HepG2 (cell line): ENCODE measurements around the gene ICE2. TPM values are rescaled to one million over a fixed set of nuclear protein-coding genes. Genes with fewer than 3 reads are reported as not detected.

Source experiments
- ATAC-seq: fragments of 200-7000 bp; cut with Tn5 transposase; 3 replicates; pipeline ENCODE4 v1.9.1; 2020; ENCODE audit warnings: mild to moderate bottlenecking, moderate library complexity
- BruUV-seq: library from RNA; stranded (reverse); fragments of 400-500 nt; replicated peaks from 2 replicates; lab custom pipeline; 2021; lab: Mats Ljungman, UMichigan
- CTCF ChIA-PET: fragments of 300-600 bp; formaldehyde crosslinking; extraction: SDS; loops from one replicate; lab custom pipeline; 2021; ENCODE audit warnings: low total read pairs, inconsistent platforms, low intra/inter-chr PET ratio; lab: Yijun Ruan, JAX
- POLR2A ChIA-PET: fragments of 350-600 bp; sonication (Branson Sonifier 250); formaldehyde crosslinking; loops from one replicate; lab custom pipeline; 2020; ENCODE audit warnings: antibody characterized with exemption, inconsistent platforms; lab: Yijun Ruan, JAX
- DNase-seq: peaks from one replicate; pipeline ENCODE4 v3.0.0-alpha.2; 2015; ENCODE audit warnings: low spot score
- FAIRE-seq: peaks from 3 replicates; lab custom pipeline; 2011; peaks lifted over from hg19 to GRCh38; lab: Jason Lieb, UNC
- H2AFZ ChIP-seq: one replicate; pipeline ENCODE4 v1.6.1; 2011; ENCODE audit warnings: low read length, inconsistent platforms
- H3K27ac ChIP-seq: fragments of 300-600 bp; 3 replicates; pipeline ENCODE4 v1.8.0; 2011; ENCODE audit warnings: mixed run types, mild to moderate bottlenecking, mixed read lengths, low read length, inconsistent platforms; ENCODE audit not compliant: insufficient read depth; ENCODE audit errors: extremely low read length
- H3K27me3 ChIP-seq, 2 experiments: fragments of 200-600 bp in 1 of 2; 2 replicates in 1 of 2; 3 replicates in 1 of 2; pipeline versions ENCODE4 v1.6.0 to v1.8.0; 2011; ENCODE audit warnings: low read length in 2 of 2, mild to moderate bottlenecking in 2 of 2, moderate library complexity in 2 of 2, inconsistent platforms in 1 of 2; ENCODE audit not compliant: insufficient read depth in 2 of 2, control insufficient read depth in 1 of 2
- H3K36me3 ChIP-seq, 2 experiments: fragments of 200-600 bp in 1 of 2; replicated peaks in 1 of 2; 2 replicates in 1 of 2; 3 replicates in 1 of 2; pipeline versions ENCODE4 v1.5.1 to v1.8.0; 2011; ENCODE audit warnings: low read length in 2 of 2, inconsistent platforms in 1 of 2; ENCODE audit not compliant: insufficient read depth in 2 of 2, control insufficient read depth in 1 of 2
- H3K4me1 ChIP-seq: 2 replicates; pipeline ENCODE4 v1.5.1; 2012; ENCODE audit warnings: low read length, inconsistent platforms; ENCODE audit not compliant: insufficient read depth
- H3K4me2 ChIP-seq: 2 replicates; pipeline ENCODE4 v1.6.0; 2011; ENCODE audit warnings: low read depth, low read length, inconsistent platforms
- H3K4me3 ChIP-seq, 3 experiments: fragments of 200-600 bp in 1 of 3; sonication (generic), shearing (Covaris generic) in 1 of 3; replicated peaks in 1 of 3; 2 replicates each; pipeline ENCODE4 v1.5.1; 2011 to 2016; ENCODE audit warnings: low read length in 3 of 3, inconsistent platforms in 2 of 3, low read depth in 2 of 3, mild to moderate bottlenecking in 2 of 3, control low read depth in 1 of 3, mixed read lengths in 1 of 3; ENCODE audit not compliant: insufficient read depth in 1 of 3
- H3K79me2 ChIP-seq: one replicate; pipeline ENCODE4 v1.6.1; 2011; ENCODE audit warnings: low read length, inconsistent platforms; ENCODE audit not compliant: insufficient read depth
- H3K9ac ChIP-seq: 2 replicates; pipeline ENCODE4 v1.6.0; 2011; ENCODE audit warnings: mild to moderate bottlenecking, low read depth, low read length, inconsistent platforms; ENCODE audit not compliant: insufficient read depth
- H3K9me3 ChIP-seq: 2 replicates; pipeline ENCODE4 v1.5.1; 2012; ENCODE audit warnings: mild to moderate bottlenecking, low read length
- H4K20me1 ChIP-seq: 2 replicates; pipeline ENCODE4 v1.6.0; 2011; ENCODE audit warnings: inconsistent platforms, mild to moderate bottlenecking, low read length, moderate library complexity; ENCODE audit not compliant: insufficient read depth
- HBP1 ChIP-seq: IDR thresholded peaks from 2 replicates; pipeline ENCODE4 v1.6.1; 2016; ENCODE audit warnings: low read depth, control low read depth
- HNF1A ChIP-seq, 2 experiments: sonication (generic) in 1 of 2; formaldehyde crosslinking in 1 of 2; IDR thresholded peaks; 2 replicates each; pipeline versions ENCODE4 v1.4.0 to v1.6.1; 2016 to 2020; ENCODE audit warnings: borderline replicate concordance in 1 of 2, low read depth in 1 of 2, mild to moderate bottlenecking in 1 of 2, missing genetic modification reagents in 1 of 2
- MXD1 ChIP-seq: sonication (generic); formaldehyde crosslinking; IDR thresholded peaks from 2 replicates; pipeline ENCODE4 v1.4.0; 2020; ENCODE audit warnings: mild to moderate bottlenecking, missing genetic modification reagents
- SATB2 ChIP-seq: sonication (generic); formaldehyde crosslinking; IDR thresholded peaks from 2 replicates; pipeline ENCODE4 v1.5.0; 2020; ENCODE audit warnings: missing genetic modification reagents
- SRSF9 ChIP-seq: fragments of 200-400 bp; formaldehyde crosslinking; IDR thresholded peaks from 2 replicates; pipeline ENCODE4 v1.6.1; 2018; ENCODE audit warnings: borderline replicate concordance, mild to moderate bottlenecking, low read depth, low read length; ENCODE audit not compliant: insufficient read depth, poor library complexity, severe bottlenecking
- UBTF ChIP-seq: sonication (generic); formaldehyde crosslinking; IDR thresholded peaks from 2 replicates; pipeline ENCODE4 v1.4.0; 2020; ENCODE audit warnings: mild to moderate bottlenecking, missing genetic modification reagents
- ZNF510 ChIP-seq: sonication (generic); formaldehyde crosslinking; IDR thresholded peaks from 2 replicates; pipeline ENCODE4 v1.4.0; 2020; ENCODE audit warnings: low read depth, mild to moderate bottlenecking, missing genetic modification reagents
- WGBS: methylation state at CpG from one replicate; pipeline ENCODE4 v1.1.6; 2017; ENCODE audit warnings: low lambda C conversion rate; 5-methylcytosine and 5-hydroxymethylcytosine counted together
- in situ Hi-C: cut with HindIII; loops from 2 replicates; pipeline ENCODE4 v1.10.0; 2017; ENCODE audit warnings: low pct_unique_long_range_greater_than_20kb; ENCODE audit not compliant: extremely low pct_ligation_motif_present
- intact Hi-C: fragments of 100-400 bp; cut with micrococcal nuclease; formaldehyde crosslinking; loops from one replicate; pipeline ENCODE4 v1.10.0; 2022; ENCODE audit not compliant: unreplicated experiment
- polyA plus RNA-seq, 8 experiments: library from polyadenylated mRNA; depleted of rRNA in 3 of 8; stranded (reverse) in 7 of 8; unstranded in 1 of 8; fragments of >200 nt; fragmentation: Illumina TruSeq in 4 of 8; extraction: Trizol in 4 of 8; gene quantifications; 2 replicates each; pipeline versions ENCODE4 v1.2.1 to v1.2.3, GENCODE V29; 2011 to 2016; ENCODE audit warnings: low read depth in 4 of 8, missing spikeins in 1 of 8, mixed read lengths in 1 of 8; ENCODE audit not compliant: insufficient read depth in 1 of 8
- total RNA-seq, 5 experiments: library from RNA; depleted of rRNA; stranded (reverse); fragments of >200 nt; fragmentation: Illumina TruSeq; extraction: Trizol; gene quantifications; 2 replicates each; pipeline ENCODE4 v1.2.3, GENCODE V29; 2016; ENCODE audit warnings: low read depth in 1 of 5

Gene ICE2
- total and polyA plus RNA-seq, 2 of the 13 experiments (the other 11 are each of a cell fraction or from before 2014, with no cell fraction given), result 24.8 to 26.4 TPM

GRCh38 chr15:60382773-60383674 lies 95.9 kb downstream of the ICE2 start:
- over 99% methylated on average over 8 of the region's 8 CpGs for WGBS
- intact Hi-C loops, result no loop called here
- CTCF ChIA-PET, result no interaction called here
- TF ChIP-seq SRSF9, result no peak
- no peak for TF ChIP-seq MXD1 (CRISPR knock-in tag)
- TF ChIP-seq HBP1 (CRISPR knock-in tag), result no peak
- no peak for TF ChIP-seq UBTF (CRISPR knock-in tag)
- no peak for TF ChIP-seq ZNF510 (CRISPR knock-in tag)
- TF ChIP-seq SATB2 (CRISPR knock-in tag), result no peak
- TF ChIP-seq HNF1A (IDR thresholded peaks at IDR 0.05; ENCODE audit: low read depth), result no peak
- TF ChIP-seq HNF1A (CRISPR knock-in tag; IDR thresholded peaks at IDR 0.05; ENCODE audit: borderline replicate concordance), result no peak
- TF ChIP-seq, all 625 proteins: peak for 0
- DNase-seq (no peak), ATAC-seq (no peak), FAIRE-seq (no peak)
- Histone ChIP-seq H4K20me1 (no peaks in the 10 kb centered on the region), H3K9me3 (no peaks in the 10 kb centered on the region), H2AFZ (no peak overlapping the region), H3K4me2 (no peak overlapping the region), H3K4me3 (no peak overlapping the region), H3K79me2 (peaks cover 47% of the 10 kb centered on the region), H3K27ac (no peak overlapping the region), H3K36me3 (peaks cover 9 to 43% of the 10 kb centered on the region in 2 experiments; a peak in 4 of 5 replicates), H3K9ac (no peak overlapping the region), H3K4me1 (peaks cover 74% of the 10 kb centered on the region), H3K27me3 (no peaks in the 10 kb centered on the region)
- POLR2A ChIA-PET, result interaction anchor here (0.9 kb wide), 1 partner anchor 9 kb away, joined by 3 read pairs; no protein-coding TSS in a partner anchor
- in situ Hi-C loops, result no loop called here
- BruUV-seq, result no TSS peak
